Left lung (tissue), 10 donors: Measurements from ENCODE around the gene MMADHC. TPM values are rescaled to one million over a fixed set of nuclear protein-coding genes. Genes with fewer than 3 reads are reported as not detected.

Experiments used
- ATAC-seq: fragments of 200-7000 bp; cut with Tn5 transposase; one replicate; pipeline ENCODE4 v1.9.1; 2020; ENCODE audit warnings: moderate library complexity
- DNase-seq, 4 donors: peaks; one replicate each; pipeline ENCODE4 v3.0.0-alpha.2; 2013 to 2020
- H3K27ac ChIP-seq, 2 donors: fragments of 200-600 bp; sonication (generic) in 1 of 2; one replicate each; pipeline versions ENCODE4 v1.5.0 to v1.8.0; 2020 to 2021
- H3K27me3 ChIP-seq, 2 donors: fragments of 200-600 bp; sonication (generic) in 1 of 2; one replicate each; pipeline versions ENCODE4 v1.5.0 to v1.8.0; 2020 to 2021
- H3K36me3 ChIP-seq, 2 donors: fragments of 200-600 bp; sonication (generic) in 1 of 2; one replicate each; pipeline versions ENCODE4 v1.5.0 to v1.8.0; 2020 to 2021
- H3K4me1 ChIP-seq, 2 donors: fragments of 200-600 bp; one replicate each; pipeline ENCODE4 v1.8.0; 2021
- H3K4me3 ChIP-seq, 2 donors: fragments of 200-600 bp; sonication (generic) in 1 of 2; one replicate each; pipeline versions ENCODE4 v1.5.0 to v1.8.0; 2020 to 2021; ENCODE audit warnings: mild to moderate bottlenecking in 1 of 2
- H3K9me3 ChIP-seq, 2 donors: fragments of 200-600 bp; sonication (generic) in 1 of 2; one replicate each; pipeline versions ENCODE4 v1.5.0 to v1.8.0; 2020 to 2021
- CTCF ChIP-seq, 2 donors: fragments of 200-600 bp; sonication (generic) in 1 of 2; IDR thresholded peaks; one replicate each; pipeline versions ENCODE4 v1.5.0 to v1.8.0; 2021; ENCODE audit warnings: antibody characterized with exemption in 2 of 2
- intact Hi-C, 2 donors: fragments of 100-400 bp; cut with DNase I; formaldehyde crosslinking; loops; one replicate each; pipeline versions ENCODE4 v1.11.2 to v1.14.2; 2022
- polyA plus RNA-seq, 6 donors: library from polyadenylated mRNA; unstranded; fragments of 120-200 nt; gene quantifications; one replicate each; pipeline ENCODE4 v1.2.1, GENCODE V29; 2013; ENCODE audit not compliant: insufficient read length in 6 of 6
- total RNA-seq, 2 donors: library from RNA; stranded (reverse); fragmentation: NEBNext Ultra II Directional; extraction: Animal tissue kit (Norgen Biotek cat#: 25700); gene quantifications; one replicate each; pipeline ENCODE4 v1.2.1, GENCODE V29; 2021
- donor health status: DM: no; HTN: yes; CAD: no.
- donor health status: DM: no; HTN: no; CAD: no.

MMADHC gene
- total and polyA plus RNA-seq, 8 donors, result 80.1 to 131 (median 111) TPM

- no peak overlapping the region for H3K27ac ChIP-seq
- H3K4me1 ChIP-seq, result peaks cover 5 to 15% of the 10 kb centered on the region in 2 donors
- no peak for DNase-seq
- no peak for TF ChIP-seq CTCF (IDR thresholded peaks at IDR 0.05)
- H3K9me3 ChIP-seq, result no peaks in the 10 kb centered on the region
- intact Hi-C loops, result loop anchor here in 1 of 2 donors (5.0 kb wide), 1 partner anchor 542 kb away; no protein-coding TSS in a partner anchor
- H3K27me3 ChIP-seq, result peaks cover 5% of the 10 kb centered on the region in 2 donors
- no peaks in the 10 kb centered on the region for H3K36me3 ChIP-seq
- no peak for ATAC-seq
- no peak overlapping the region for H3K4me3 ChIP-seq
These were observed 28.1 kb downstream of the MMADHC start for GRCh38 chr2:149559341-149560068.

GRCh38 chr2:149556452-149556851, 31.1 kb downstream of the MMADHC start:
- DNase-seq, result no peak
- no peak for ATAC-seq

GRCh38 chr2:149552830-149553229, 34.7 kb downstream of the MMADHC start:
- DNase-seq, result no peak
- H3K4me1 ChIP-seq, result no peaks in the 10 kb centered on the region
- TF ChIP-seq CTCF (IDR thresholded peaks at IDR 0.05), result no peak
- no peak overlapping the region for H3K4me3 ChIP-seq
- no peaks in the 10 kb centered on the region for H3K9me3 ChIP-seq
- intact Hi-C loops, result no loop called here
- no peaks in the 10 kb centered on the region for H3K36me3 ChIP-seq
- no peak overlapping the region for H3K27ac ChIP-seq
- ATAC-seq, result peak; percentile 40
- peaks cover 0 to 3% of the 10 kb centered on the region in 2 donors for H3K27me3 ChIP-seq

More at GRCh38 chr2:149556452-149556851, 31.1 kb downstream of the MMADHC start:
- TF ChIP-seq CTCF (IDR thresholded peaks at IDR 0.05), result no peak
- intact Hi-C loops, result no loop called here
- Histone ChIP-seq H3K9me3 (no peaks in the 10 kb centered on the region), H3K4me3 (no peak overlapping the region), H3K27me3 (peaks cover 5 to 8% of the 10 kb centered on the region in 2 donors), H3K27ac (no peak overlapping the region), H3K36me3 (no peaks in the 10 kb centered on the region), H3K4me1 (peaks cover under 1 to 3% of the 10 kb centered on the region in 2 donors)

GRCh38 chr2:149552226-149552625, 35.3 kb downstream of the MMADHC start:
- Histone ChIP-seq H3K27ac (no peak overlapping the region), H3K36me3 (no peaks in the 10 kb centered on the region), H3K9me3 (no peaks in the 10 kb centered on the region), H3K4me3 (no peak overlapping the region), H3K4me1 (no peaks in the 10 kb centered on the region), H3K27me3 (peaks cover 0 to 3% of the 10 kb centered on the region in 2 donors)
- intact Hi-C loops, result no loop called here
- no peak for ATAC-seq
- TF ChIP-seq CTCF (IDR thresholded peaks at IDR 0.05), result no peak
- no peak for DNase-seq

GRCh38 chr2:149544692-149545091, 42.9 kb downstream of the MMADHC start:
- no peak overlapping the region for H3K4me3 ChIP-seq
- no peak overlapping the region for H3K27ac ChIP-seq
- TF ChIP-seq CTCF (IDR thresholded peaks at IDR 0.05), result no peak
- H3K4me1 ChIP-seq, result no peaks in the 10 kb centered on the region
- no peaks in the 10 kb centered on the region for H3K36me3 ChIP-seq
- DNase-seq, result no peak
- intact Hi-C loops, result no loop called here
- H3K9me3 ChIP-seq, result no peaks in the 10 kb centered on the region
- H3K27me3 ChIP-seq, result no peaks in the 10 kb centered on the region
- no peak for ATAC-seq
